OCI-LY7 (cell line): ENCODE data around the gene PPT1.

Experiments used
- CTCF ChIP-seq: fragments of 200-600 bp; sonication (generic); conservative IDR thresholded peaks from 2 replicates; pipeline ENCODE4 v1.5.1; 2014; ENCODE audit warnings: mild to moderate bottlenecking, antibody characterized with exemption, low read length, moderate library complexity, mixed read lengths
- EZH2phosphoT487 ChIP-seq: fragments of 200-600 bp; sonication (generic); IDR thresholded peaks from 2 replicates; pipeline ENCODE4 v1.6.1; 2018; ENCODE audit warnings: low read depth, borderline replicate concordance, mild to moderate bottlenecking, mixed run types, antibody characterized with exemption, low read length, moderate library complexity, mixed read lengths

GRCh38 chr1:40102896-40103295 is 5.8 kb upstream of the PPT1 start:
- TF ChIP-seq CTCF (no peak), EZH2phosphoT487 (no peak)
